Erythroblast (primary cell): ENCODE measurements around the gene PIGA.

Experiments used
- GATA1 ChIP-seq: IDR thresholded peaks from 2 replicates; pipeline ENCODE4 v1.6.1; 2011; ENCODE audit warnings: low read depth, mild to moderate bottlenecking, control low read depth, low read length, moderate library complexity
- POLR2A ChIP-seq: IDR thresholded peaks from 2 replicates; pipeline ENCODE4 v1.6.1; 2011; ENCODE audit warnings: mild to moderate bottlenecking, low read length

- TF ChIP-seq POLR2A, result no peak
- TF ChIP-seq GATA1, result no peak
These were observed 57.7 kb downstream of the PIGA start for GRCh38 chrX:15277604-15278003.
